GM23338 (cell line): Measurements from ENCODE around the gene OSGIN1. TPM values are rescaled to one million over a fixed set of nuclear protein-coding genes. Genes with fewer than 3 reads are reported as not detected.

Experiments used
- ATAC-seq: fragments of 200-7000 bp; cut with Tn5 transposase; 3 replicates; pipeline ENCODE4 v1.9.1; 2020
- DNase-seq: peaks from one replicate; pipeline ENCODE4 v3.0.0-alpha.2; 2015; ENCODE audit warnings: low spot score
- H2AFZ ChIP-seq: fragments of 200-600 bp; sonication (generic); 2 replicates; pipeline ENCODE4 v1.8.0; 2016; ENCODE audit warnings: antibody characterized with exemption, mild to moderate bottlenecking, moderate library complexity
- H3F3A ChIP-seq: fragments of 200-600 bp; sonication (generic); replicated peaks from 2 replicates; pipeline ENCODE4 v1.8.0; 2017; ENCODE audit warnings: antibody characterized with exemption, mixed run types, low read depth
- H3K27ac ChIP-seq: fragments of 200-600 bp; sonication (generic); 2 replicates; pipeline ENCODE4 v1.6.1; 2016; ENCODE audit warnings: low read depth
- H3K27me3 ChIP-seq: fragments of 200-600 bp; sonication (generic); 2 replicates; pipeline ENCODE4 v1.8.0; 2016; ENCODE audit warnings: mild to moderate bottlenecking, mixed run types, moderate library complexity; ENCODE audit not compliant: insufficient read depth
- H3K36me3 ChIP-seq: fragments of 200-600 bp; sonication (generic); 2 replicates; pipeline ENCODE4 v1.8.0; 2016; ENCODE audit warnings: mild to moderate bottlenecking; ENCODE audit not compliant: insufficient read depth
- H3K4me1 ChIP-seq: fragments of 200-600 bp; sonication (generic); 2 replicates; pipeline ENCODE4 v1.8.0; 2016; ENCODE audit warnings: mild to moderate bottlenecking, moderate library complexity; ENCODE audit not compliant: insufficient read depth
- H3K4me2 ChIP-seq: fragments of 200-600 bp; sonication (generic); 2 replicates; pipeline ENCODE4 v1.7.1; 2017; ENCODE audit warnings: mixed run types
- H3K4me3 ChIP-seq: fragments of 200-600 bp; sonication (generic); 2 replicates; pipeline ENCODE4 v1.6.1; 2016; ENCODE audit warnings: mixed run types
- H3K79me2 ChIP-seq: fragments of 200-600 bp; sonication (generic); replicated peaks from 2 replicates; pipeline ENCODE4 v1.8.0; 2017; ENCODE audit warnings: mild to moderate bottlenecking; ENCODE audit not compliant: insufficient read depth
- H3K9me2 ChIP-seq: fragments of 200-600 bp; sonication (generic); 2 replicates; pipeline ENCODE4 v1.8.0; 2017; ENCODE audit not compliant: insufficient read depth
- H4K20me1 ChIP-seq: fragments of 200-600 bp; sonication (generic); replicated peaks from 2 replicates; pipeline ENCODE4 v1.8.0; 2017; ENCODE audit warnings: mild to moderate bottlenecking; ENCODE audit not compliant: insufficient read depth
- H3K27ac Mint-ChIP-seq: 2 replicates; pipeline ENCODE4 v1.8.0; 2020; ENCODE audit warnings: inconsistent platforms, mild to moderate bottlenecking, moderate library complexity, mixed read lengths
- H3K27me3 Mint-ChIP-seq: 3 replicates; pipeline ENCODE4 v1.8.0; 2022; ENCODE audit warnings: low read depth, mild to moderate bottlenecking, moderate library complexity, mixed read lengths, inconsistent platforms; ENCODE audit not compliant: insufficient read depth, poor library complexity
- H3K36me3 Mint-ChIP-seq: 3 replicates; pipeline ENCODE4 v1.8.0; 2021; ENCODE audit warnings: low read depth, mild to moderate bottlenecking, inconsistent platforms, moderate library complexity, mixed read lengths
- H3K4me1 Mint-ChIP-seq: 3 replicates; pipeline ENCODE4 v1.8.0; 2020; ENCODE audit warnings: mild to moderate bottlenecking, inconsistent platforms, mixed read lengths
- H3K4me3 Mint-ChIP-seq: 3 replicates; pipeline ENCODE4 v1.8.0; 2021; ENCODE audit warnings: moderate library complexity, mild to moderate bottlenecking, inconsistent platforms, mixed read lengths
- H3K9me3 Mint-ChIP-seq: 3 replicates; pipeline ENCODE4 v1.8.0; 2020; ENCODE audit warnings: moderate library complexity, mild to moderate bottlenecking, inconsistent platforms, mixed read lengths
- CREB1 ChIP-seq: fragments of 250-450 bp; sonication (Bioruptor Pico); IDR thresholded peaks from 2 replicates; pipeline ENCODE4 v1.5.0; 2020; ENCODE audit warnings: low read depth, mild to moderate bottlenecking, moderate library complexity
- JUNB ChIP-seq: IDR thresholded peaks from one replicate; pipeline ENCODE4 v1.6.1; 2016; ENCODE audit warnings: antibody characterized with exemption; ENCODE audit not compliant: unreplicated experiment
- NANOG ChIP-seq: IDR thresholded peaks from 2 replicates; pipeline ENCODE4 v1.6.1; 2016; ENCODE audit warnings: antibody characterized with exemption, borderline replicate concordance
- POLR2AphosphoS5 ChIP-seq: IDR thresholded peaks from 2 replicates; pipeline ENCODE4 v1.6.1; 2016; ENCODE audit warnings: antibody characterized with exemption, low read depth
- STAT1 ChIP-seq: IDR thresholded peaks from one replicate; pipeline ENCODE4 v1.6.1; 2016; ENCODE audit warnings: antibody characterized with exemption; ENCODE audit not compliant: unreplicated experiment
- ZNF114 ChIP-seq: fragments of 250-450 bp; sonication (Bioruptor Pico); IDR thresholded peaks from 2 replicates; pipeline ENCODE4 v1.5.0; 2020; ENCODE audit warnings: mild to moderate bottlenecking, moderate library complexity
- ZNF331 ChIP-seq: fragments of 250-450 bp; sonication (Bioruptor Pico); IDR thresholded peaks from 2 replicates; pipeline ENCODE4 v1.5.0; 2020; ENCODE audit warnings: low read depth, mild to moderate bottlenecking, moderate library complexity
- polyA plus RNA-seq: library from polyadenylated mRNA; unstranded; fragments of >200 nt; fragmentation: Nextera tagmentation; extraction: Ambion mirVana; gene quantifications from 2 replicates; pipeline ENCODE4 v1.2.1, GENCODE V29; 2016
- total RNA-seq: library from RNA; depleted of rRNA; stranded (reverse); fragments of >200 nt; shearing (Covaris generic); gene quantifications from 2 replicates; pipeline ENCODE4 v1.2.3, GENCODE V29; 2014
- TF ChIP-seq, protein P1 (sequence below): fragments of 250-450 bp; sonication (Bioruptor Pico); IDR thresholded peaks from 2 replicates; pipeline ENCODE4 v1.5.0; 2020; ENCODE audit warnings: mild to moderate bottlenecking, moderate library complexity

The OSGIN1 gene
- total and polyA plus RNA-seq, 2 experiments from 2014 or later = 0.32 to 1.6 TPM

DNA sequence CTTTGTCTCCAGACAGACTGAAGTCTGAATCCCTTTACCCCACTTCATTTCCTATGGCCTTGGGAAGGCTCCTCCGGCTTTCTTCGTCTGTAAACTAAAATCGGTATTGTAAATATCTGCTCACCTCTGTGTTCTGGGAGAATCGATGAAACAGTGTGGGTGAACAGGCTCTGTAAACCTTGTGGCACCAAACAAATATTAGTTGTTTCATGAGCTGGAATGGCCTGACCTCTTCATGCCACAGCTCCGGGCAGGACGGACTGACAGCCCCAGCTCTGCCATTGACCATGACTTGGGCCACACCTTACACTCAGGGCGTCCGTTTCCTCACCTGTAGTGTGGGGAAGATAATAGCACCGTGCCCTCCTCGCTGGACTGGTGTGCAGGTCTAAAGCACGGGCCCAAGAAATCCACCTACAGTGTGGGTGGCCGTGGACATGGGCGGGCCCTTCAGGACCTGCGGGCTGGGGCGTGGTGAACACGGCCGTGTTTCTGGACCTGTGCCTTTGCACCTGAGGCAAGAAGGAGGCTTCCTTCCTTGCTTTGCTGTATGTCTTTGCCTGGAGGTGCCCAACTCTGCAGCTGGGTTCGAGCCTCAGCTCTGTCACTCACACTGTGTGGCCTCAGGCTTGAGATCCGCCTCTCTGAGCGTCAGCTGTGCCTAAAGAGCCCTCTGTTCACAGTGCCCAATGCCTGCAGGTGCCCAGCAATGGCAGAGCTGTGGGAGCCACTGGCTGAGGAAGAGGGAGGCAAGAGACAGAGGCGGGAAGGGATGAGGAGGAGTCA, 6.1 kb upstream of the OSGIN1 start:
- Histone ChIP-seq H3K27me3 (no peaks in the 10 kb centered on the region), H3K79me2 (no peaks in the 10 kb centered on the region), H3K27ac (no peak overlapping the region), H2AFZ (no peak overlapping the region), H4K20me1 (no peaks in the 10 kb centered on the region; the same call in 1 of the 2 replicates), H3K9me2 (no peaks in the 10 kb centered on the region), H3F3A (peaks cover 13% of the 10 kb centered on the region; the same call in 1 of the 2 replicates), H3K4me1 (no peaks in the 10 kb centered on the region), H3K4me2 (no peak overlapping the region), H3K36me3 (no peaks in the 10 kb centered on the region), H3K4me3 (no peak overlapping the region)
- TF ChIP-seq CREB1 (CRISPR knock-in tag) (no peak), ZNF114 (no peak), STAT1 (no peak), ZNF331 (CRISPR knock-in tag) (no peak), JUNB (no peak), POLR2AphosphoS5 (no peak), NANOG (no peak)
- TF ChIP-seq, protein P1, sequence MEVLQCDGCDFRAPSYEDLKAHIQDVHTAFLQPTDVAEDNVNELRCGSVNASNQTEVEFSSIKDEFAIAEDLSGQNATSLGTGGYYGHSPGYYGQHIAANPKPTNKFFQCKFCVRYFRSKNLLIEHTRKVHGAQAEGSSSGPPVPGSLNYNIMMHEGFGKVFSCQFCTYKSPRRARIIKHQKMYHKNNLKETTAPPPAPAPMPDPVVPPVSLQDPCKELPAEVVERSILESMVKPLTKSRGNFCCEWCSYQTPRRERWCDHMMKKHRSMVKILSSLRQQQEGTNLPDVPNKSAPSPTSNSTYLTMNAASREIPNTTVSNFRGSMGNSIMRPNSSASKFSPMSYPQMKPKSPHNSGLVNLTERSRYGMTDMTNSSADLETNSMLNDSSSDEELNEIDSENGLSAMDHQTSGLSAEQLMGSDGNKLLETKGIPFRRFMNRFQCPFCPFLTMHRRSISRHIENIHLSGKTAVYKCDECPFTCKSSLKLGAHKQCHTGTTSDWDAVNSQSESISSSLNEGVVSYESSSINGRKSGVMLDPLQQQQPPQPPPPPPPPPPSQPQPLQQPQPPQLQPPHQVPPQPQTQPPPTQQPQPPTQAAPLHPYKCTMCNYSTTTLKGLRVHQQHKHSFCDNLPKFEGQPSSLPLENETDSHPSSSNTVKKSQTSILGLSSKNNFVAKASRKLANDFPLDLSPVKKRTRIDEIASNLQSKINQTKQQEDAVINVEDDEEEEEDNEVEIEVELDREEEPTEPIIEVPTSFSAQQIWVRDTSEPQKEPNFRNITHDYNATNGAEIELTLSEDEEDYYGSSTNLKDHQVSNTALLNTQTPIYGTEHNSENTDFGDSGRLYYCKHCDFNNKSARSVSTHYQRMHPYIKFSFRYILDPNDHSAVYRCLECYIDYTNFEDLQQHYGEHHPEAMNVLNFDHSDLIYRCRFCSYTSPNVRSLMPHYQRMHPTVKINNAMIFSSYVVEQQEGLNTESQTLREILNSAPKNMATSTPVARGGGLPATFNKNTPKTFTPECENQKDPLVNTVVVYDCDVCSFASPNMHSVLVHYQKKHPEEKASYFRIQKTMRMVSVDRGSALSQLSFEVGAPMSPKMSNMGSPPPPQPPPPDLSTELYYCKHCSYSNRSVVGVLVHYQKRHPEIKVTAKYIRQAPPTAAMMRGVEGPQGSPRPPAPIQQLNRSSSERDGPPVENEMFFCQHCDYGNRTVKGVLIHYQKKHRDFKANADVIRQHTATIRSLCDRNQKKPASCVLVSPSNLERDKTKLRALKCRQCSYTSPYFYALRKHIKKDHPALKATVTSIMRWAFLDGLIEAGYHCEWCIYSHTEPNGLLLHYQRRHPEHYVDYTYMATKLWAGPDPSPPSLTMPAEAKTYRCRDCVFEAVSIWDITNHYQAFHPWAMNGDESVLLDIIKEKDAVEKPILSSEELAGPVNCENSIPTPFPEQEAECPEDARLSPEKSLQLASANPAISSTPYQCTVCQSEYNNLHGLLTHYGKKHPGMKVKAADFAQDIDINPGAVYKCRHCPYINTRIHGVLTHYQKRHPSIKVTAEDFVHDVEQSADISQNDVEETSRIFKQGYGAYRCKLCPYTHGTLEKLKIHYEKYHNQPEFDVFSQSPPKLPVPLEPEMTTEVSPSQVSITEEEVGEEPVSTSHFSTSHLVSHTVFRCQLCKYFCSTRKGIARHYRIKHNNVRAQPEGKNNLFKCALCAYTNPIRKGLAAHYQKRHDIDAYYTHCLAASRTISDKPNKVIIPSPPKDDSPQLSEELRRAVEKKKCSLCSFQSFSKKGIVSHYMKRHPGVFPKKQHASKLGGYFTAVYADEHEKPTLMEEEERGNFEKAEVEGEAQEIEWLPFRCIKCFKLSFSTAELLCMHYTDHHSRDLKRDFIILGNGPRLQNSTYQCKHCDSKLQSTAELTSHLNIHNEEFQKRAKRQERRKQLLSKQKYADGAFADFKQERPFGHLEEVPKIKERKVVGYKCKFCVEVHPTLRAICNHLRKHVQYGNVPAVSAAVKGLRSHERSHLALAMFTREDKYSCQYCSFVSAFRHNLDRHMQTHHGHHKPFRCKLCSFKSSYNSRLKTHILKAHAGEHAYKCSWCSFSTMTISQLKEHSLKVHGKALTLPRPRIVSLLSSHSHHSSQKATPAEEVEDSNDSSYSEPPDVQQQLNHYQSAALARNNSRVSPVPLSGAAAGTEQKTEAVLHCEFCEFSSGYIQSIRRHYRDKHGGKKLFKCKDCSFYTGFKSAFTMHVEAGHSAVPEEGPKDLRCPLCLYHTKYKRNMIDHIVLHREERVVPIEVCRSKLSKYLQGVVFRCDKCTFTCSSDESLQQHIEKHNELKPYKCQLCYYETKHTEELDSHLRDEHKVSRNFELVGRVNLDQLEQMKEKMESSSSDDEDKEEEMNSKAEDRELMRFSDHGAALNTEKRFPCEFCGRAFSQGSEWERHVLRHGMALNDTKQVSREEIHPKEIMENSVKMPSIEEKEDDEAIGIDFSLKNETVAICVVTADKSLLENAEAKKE (CRISPR knock-in tag) = no peak
- no peaks in the 10 kb centered on the region for H3K4me1 Mint-ChIP-seq
- peaks cover 9% of the 10 kb centered on the region; the same call in 2 of the 3 replicates for H3K36me3 Mint-ChIP-seq
- H3K4me3 Mint-ChIP-seq = no peak overlapping the region
- DNase-seq (no peak), ATAC-seq (no peak)
- H3K9me3 Mint-ChIP-seq = peaks cover 17% of the 10 kb centered on the region
- no peak overlapping the region for H3K27ac Mint-ChIP-seq
- H3K27me3 Mint-ChIP-seq = peaks cover 24% of the 10 kb centered on the region
